UCSD-AML1 (cell line): Measurements from ENCODE around the gene TUBB4A.

Experiments used
- DNase-seq: peaks from one replicate; lab custom pipeline; 2025; ENCODE audit not compliant: unreplicated experiment; lab: John Stamatoyannopoulos, UW

TUBB4A gene

DNA sequence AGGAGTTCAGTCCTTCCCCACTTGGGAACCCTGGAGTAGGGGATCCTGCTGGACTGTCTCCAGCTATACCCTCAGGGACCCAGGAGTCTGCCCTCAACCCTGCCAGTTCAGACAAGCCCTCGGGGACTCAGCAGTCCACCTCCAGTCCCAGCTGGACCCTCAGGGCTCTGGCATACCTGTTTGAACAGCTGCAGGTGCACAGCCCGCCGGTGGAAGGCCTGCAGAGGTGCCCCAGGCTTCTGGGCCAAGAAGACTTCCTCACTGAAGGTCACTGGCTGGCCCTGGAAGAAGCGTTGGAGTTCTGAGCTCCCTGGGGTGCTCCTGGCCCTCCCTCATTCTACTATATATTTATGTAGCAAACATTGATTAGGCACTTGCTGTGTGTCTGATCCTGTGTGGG, 29.4 kb downstream of the TUBB4A start:
- DNase-seq, result no peak

DNA sequence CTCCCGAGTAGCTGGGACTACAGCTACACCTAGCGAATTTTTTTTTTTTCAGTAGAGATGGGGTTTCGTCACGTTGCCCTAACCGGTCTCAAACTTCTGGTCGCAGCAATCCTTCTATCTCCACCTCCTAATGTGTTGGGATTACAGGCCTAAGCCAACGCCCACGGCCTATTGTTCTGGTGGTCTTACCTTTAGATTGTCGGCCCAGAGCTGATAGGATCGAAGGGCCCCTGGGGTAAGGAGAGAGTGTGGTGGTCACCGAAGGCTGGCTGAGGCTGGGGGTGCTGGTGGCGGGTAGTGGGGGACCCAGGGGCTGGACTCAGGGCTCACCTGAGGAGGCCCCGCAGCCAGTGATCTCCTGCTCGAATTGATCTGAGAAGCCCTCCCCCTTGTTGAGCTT, 31.0 kb downstream of the TUBB4A start:
- no peak for DNase-seq

DNA sequence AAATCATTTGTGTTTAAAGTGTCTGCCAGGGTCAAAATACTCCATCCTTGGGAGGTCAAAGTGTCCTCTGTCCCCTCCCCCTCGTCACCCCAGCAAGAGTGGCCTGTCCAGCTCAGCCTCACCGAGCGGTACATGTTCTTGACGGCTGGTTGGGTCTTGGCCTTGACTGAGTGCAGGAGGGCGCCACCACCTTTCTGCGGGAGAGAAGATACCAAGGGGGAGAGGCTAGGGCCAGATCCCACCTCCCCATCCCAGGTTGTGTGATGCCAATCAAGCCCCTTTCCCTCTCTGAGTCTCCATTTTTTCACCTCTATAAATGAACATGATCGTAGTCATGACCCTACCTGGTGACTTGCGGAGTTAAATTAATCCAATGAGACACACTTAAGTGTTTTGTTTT, 31.9 kb downstream of the TUBB4A start:
- DNase-seq, result no peak

DNA sequence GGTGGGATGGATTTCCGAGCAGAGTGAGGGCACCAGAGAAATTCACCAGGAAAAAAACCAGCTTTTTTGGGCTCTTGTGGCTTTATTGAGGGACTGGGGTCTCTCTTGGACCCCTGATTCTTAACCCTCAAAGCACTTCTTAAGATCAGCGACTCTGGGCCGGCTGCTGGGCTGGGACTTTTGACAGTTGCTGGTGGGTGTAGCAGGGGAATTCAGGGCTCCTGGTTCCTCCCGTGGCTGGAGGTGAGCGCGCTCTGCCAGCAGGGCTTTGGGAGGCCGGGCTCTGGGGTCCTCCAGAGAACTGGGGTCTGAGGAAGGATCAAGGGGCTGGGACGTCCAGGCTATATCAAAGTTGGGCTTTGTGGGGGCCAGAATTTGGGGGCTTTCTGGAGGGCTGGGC, 34.7 kb downstream of the TUBB4A start:
- no peak for DNase-seq

DNA sequence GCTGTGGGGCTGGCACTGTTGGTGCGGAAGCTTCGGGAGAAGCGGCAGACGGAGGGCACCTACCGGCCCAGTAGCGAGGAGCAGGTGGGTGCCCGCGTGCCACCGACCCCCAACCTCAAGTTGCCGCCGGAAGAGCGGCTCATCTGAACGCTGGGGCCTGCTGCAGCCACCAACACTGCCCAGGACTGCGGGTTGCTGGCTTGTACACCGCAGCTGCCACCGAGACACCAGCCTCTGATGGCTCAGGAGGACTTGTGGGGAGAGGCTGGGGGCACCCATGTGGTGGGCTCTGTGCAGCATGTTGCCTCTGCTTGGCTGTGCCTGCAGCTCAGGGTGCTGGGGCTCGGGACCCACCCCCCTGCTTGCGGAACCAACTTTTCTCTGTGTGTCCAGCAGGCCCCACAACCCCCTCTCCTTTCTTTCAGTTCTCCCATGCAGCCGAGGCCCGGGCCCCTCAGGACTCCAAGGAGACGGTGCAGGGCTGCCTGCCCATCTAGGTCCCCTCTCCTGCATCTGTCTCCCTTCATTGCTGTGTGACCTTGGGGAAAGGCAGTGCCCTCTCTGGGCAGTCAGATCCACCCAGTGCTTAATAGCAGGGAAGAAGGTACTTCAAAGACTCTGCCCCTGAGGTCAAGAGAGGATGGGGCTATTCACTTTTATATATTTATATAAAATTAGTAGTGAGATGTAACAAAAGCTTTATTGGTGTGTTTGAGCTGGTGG, 35.4 kb downstream of the TUBB4A start:
- no peak for DNase-seq

DNA sequence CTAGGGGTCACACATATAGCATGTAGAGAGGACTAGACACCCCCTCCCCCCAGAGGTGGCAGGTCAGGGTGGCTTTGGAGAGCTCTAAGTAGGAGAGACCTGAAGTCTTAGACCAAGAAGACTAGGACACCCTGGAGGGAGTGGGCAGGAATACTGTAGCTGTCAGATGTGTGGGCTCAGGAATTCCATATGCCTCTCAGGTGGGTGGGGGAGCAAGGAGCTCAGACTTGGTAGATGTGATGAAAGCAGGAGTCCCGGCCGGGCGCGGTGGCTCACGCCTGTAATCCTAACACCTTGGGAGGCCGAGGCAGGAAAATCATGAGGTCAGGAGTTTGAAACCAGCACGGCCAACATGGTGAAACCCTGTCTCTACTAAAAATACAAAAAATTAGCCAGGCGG, 36.4 kb downstream of the TUBB4A start:
- DNase-seq, result no peak

DNA sequence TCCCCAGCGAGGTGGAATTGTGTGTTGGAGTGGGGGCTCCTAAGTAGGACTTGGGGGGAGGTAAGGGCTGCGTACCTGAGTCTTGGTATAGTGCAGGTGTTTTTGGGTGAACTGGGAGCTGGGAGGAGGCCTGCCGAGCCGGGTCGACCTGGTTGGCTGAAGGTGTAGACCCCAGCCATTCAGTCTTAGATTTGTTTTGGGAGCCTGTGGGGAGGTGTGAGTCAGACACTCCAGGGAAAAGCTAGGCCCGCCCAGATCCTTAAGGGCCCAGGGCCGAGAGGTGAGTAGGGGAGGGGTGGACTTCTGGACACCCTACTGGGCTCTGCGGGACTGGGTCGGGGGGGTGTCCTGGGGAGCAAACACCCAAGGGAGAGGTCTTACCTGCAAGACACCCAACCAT, 37.1 kb downstream of the TUBB4A start:
- no peak for DNase-seq

DNA sequence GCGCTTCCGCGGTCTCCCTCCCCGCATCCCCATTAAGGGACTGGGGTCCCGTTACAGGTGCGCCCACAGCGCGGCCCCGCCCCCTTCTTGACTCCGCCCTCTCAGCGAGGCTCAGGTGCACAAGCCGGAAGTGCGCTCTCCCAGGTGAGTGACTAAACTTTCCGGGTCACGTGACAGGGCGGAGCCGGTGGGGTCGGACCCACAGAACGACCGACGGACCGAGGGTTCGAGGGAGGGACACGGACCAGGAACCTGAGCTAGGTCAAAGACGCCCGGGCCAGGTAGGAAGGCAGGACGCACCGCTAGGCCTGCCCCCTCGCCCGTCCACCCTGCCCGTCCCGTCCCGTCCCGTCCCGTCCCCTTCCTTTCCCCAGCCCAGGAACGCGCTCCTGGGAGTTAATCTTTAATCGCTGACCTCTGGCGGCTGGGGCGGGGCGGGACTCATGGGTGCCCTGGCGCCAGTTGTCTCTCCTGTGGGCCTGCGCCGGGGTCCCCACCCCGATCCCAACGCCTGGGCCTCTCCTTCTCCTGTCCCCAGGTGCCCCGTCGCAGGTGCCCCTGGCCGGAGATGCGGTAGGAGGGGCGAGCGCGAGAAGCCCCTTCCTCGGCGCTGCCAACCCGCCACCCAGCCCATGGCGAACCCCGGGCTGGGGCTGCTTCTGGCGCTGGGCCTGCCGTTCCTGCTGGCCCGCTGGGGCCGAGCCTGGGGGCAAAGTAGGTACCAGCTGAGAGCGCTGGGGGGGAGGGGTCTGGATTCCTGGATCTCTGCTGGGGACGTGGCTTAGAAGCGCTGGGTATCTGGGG, 37.8 kb downstream of the TUBB4A start, which contains the start of gene CRB3:
CRB3 (plus strand) TSS at position 202 of the 804 bp plus-strand sequence; CDS start at position 633, 431 bp downstream.
- no peak for DNase-seq

DNA sequence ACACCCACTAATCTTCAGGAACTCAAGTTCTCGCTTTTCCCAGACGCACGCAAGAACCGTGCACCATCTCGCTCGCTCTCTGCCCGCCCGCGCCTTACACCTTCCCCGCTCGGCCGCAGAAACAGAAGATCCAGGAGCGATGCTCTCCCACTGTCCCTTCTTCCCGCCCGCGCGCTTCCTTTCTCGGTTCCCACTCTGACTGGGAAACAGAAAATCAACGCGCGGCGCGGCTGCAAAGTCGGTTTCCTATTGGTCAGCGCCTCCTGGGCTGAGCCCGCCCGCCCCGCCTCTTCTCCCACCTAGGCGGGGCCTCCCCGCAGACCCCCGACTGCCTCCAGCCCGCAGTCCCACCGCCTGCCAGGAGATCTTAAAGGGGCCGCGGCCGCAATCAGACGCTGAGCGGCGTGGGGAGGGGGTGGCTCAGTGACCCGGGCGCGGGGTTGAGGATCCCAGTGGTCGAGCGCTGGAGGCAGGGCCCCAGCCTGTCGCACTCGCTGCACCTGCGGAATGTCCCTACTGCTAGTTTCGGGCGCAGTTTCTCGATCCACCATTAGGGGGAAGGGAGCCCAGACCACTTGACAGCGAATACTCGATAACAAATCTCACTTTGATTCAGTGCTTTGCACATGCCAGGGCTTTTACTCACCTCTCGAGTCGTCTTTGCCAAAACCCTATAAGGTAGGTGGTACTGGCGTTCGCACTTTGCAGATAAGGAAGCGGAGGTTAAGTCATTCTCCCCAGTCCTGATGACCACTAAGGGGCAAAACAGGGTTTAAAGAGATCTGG, 41.8 kb downstream of the TUBB4A start:
- peak; percentile 97 for DNase-seq

DNA sequence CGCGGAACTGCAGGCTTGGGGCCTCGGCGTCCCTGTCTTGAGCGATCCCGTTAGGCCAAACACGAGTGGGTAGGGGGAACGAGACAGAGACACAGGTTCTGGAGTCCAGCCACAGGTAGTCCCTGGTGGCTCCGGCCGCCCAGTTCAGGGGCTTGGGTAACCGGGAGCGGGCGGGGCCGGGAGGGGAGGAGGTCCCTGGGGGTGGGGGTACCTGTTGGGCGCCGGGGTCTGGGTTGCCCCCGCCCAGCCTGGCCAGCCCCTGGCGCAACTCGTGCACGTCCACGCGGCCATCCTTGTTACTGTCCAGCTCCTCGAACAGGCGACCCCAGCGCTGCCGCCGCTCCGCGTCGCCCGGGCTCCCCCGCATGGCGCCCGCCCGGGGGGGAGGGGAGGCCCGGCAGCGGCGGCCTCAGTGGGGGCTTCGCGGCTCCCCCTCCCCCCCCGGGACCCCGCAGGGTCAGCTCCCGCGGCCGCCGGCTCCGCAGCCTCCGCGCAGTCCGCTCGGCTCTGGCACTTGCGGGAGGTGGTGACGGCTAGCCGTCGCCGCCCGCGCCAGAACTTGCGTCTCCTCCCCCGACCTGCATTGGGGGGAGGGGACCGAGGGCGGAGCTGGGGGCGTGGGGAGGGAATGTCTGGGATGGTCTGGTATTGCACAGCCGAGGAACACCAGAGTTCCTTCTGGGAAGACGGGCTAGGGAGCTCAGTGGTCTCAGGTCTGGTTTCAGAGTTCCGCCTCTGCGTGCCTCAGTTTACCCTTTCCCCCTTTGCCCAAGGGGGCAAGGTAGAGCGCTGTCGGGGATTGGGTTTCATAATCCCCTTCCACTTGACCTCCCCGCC, 42.6 kb downstream of the TUBB4A start, which contains the start of gene SLC25A23:
SLC25A23 (minus strand) TSS at position 531 of the 837 bp plus-strand sequence; CDS start at position 367, 164 bp downstream.
- peak; percentile 79 for DNase-seq

DNA sequence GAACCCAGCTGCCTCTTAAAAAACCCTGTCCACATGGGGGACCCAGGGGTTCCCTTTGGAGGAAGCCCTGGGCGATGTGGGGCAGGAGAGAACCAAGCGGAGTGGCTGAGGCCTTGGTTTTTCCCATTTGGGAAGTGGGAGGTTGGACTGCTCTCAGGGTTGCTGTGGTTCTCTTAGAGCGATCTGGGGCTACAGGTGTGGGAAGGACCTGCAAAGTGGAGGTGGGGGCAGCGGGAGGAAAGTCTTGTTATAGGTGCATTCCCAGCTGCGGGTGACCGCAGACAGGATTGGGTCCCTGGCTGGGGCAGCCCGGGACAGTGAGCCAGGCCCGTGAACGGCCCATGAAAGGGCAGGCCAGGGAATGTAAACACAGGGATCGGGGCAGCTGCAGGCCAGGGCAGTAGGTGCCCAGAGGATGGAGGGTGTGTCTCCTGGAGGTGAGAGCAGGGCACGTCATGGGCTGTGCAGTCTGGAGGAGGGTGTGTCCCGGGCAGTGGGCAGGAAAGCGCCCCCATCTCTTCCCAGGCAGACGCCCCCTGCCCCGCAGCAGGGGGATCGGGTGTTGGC, 43.3 kb downstream of the TUBB4A start:
- DNase-seq, result no peak

DNA sequence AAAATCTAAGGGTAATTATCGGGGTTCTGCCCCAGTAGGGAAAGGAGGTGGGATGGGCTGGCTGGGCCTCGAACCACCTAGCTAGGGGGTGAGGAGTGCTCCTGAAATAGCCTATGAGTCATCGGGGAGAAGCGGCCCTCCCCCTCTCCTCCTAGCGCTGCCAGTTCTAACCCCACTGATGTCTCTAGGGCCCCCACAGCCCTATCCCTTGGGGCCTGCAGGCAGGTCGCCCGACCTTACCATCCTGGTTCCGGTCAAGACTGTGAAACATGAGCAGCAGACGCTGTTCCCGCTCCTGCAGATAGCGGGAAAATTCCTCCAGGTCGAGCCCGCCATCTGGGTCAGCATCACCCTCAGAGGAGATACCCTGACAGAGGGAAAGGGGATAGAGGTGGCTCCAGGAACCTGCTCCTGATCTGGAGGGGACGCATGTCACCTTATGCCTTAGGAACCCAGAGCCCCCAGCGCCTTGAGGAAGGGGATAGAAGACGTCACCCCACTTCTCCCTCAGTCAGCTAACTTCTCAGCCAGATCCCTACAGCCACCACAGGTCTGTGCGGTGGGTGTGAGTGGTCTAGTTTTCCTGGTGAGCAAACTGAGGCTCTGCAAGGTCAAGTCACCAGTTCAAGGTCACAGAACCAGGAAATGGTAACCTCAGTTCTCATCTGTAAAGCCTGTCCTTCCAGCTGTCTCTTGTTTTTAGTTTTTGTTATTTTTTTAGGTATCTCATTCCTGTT, 44.0 kb downstream of the TUBB4A start:
- DNase-seq, result no peak

DNA sequence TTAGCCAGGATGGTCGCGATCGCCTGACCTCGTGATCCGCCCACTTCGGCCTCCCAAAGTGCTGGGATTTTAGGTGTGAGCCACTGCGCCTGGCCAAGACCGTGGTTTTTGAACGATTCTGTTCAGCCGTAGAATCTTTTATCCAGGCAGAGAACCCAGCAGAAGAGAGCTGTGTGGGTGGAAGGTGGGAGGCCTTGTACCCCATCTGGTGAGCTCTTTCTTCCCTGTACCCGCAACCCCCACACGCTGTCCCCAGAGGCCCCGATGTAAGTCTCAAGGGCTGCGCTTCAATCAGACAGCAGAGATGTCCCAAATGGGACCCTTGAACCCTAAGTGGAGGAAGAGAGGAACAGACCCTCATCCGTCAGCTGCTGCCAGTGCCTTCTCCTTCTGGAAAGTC, 46.2 kb downstream of the TUBB4A start:
- no peak for DNase-seq

DNA sequence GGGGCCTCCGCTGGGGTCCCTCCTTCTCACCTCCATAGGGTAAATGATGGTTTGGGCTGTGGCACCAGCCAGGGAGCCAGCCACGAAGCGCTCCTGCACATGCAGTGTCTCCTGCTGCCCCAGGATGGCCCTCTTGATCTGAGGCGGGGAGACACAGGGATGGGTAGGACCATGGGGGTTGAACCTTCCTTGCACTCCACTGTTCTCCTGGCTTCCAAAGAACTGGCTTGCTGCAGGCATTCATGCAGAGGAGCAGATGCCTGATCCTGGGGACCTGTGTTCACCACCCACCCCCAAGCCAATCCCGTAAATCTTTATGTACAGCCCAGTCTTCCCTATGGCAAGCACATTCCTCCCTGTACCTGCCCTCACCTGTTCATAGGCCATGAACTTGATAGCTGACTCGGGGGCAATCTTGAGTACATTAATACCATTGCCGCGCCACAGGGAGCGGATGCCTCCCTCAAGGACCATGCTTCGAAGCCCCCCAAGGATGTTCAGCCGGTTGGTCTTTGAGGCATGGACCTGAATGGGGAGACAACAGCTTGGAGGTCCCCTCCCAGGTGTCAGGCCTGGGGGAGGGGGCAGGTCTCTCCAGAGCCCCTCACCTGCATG, 48.1 kb downstream of the TUBB4A start:
- DNase-seq, result no peak

DNA sequence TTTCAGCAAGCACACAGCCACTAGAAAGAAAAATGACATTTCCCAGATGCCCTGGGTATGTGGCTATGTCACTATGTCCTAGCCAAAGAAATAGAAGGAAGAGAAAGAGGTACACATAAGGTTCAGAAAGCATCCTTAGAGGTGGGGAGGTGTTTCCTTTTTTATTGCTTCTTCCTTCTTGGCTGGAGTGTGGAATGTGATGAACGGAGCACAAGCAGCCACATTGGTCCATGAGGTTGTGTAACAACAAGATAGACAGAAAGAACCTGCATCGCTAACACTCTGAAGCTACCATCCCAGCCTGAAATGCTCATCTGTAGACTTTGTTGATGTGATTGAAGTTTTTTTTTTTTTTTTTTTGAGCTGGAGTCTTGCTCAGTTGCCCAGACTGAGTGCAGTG, 49.2 kb downstream of the TUBB4A start:
- DNase-seq, result no peak

DNA sequence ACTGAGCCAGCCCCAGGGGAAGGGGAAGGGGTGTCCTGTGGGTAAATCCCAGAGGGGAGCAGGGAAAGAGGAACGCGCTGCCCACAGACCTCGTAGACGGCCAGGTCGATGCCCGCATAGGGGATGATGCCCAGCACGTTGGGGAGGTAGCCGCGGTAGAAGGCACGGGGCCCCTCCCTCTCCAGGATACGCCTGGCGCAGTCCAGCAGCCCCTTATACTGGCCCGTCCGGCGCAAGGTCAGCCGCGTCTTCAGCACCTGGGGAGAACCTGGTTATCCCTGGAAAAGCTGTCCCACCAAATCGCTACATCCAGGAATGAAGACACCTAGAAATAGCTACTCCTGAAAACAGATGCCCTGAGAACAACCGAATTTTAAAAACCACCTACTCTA, 49.9 kb downstream of the TUBB4A start:
- DNase-seq, result no peak

DNA sequence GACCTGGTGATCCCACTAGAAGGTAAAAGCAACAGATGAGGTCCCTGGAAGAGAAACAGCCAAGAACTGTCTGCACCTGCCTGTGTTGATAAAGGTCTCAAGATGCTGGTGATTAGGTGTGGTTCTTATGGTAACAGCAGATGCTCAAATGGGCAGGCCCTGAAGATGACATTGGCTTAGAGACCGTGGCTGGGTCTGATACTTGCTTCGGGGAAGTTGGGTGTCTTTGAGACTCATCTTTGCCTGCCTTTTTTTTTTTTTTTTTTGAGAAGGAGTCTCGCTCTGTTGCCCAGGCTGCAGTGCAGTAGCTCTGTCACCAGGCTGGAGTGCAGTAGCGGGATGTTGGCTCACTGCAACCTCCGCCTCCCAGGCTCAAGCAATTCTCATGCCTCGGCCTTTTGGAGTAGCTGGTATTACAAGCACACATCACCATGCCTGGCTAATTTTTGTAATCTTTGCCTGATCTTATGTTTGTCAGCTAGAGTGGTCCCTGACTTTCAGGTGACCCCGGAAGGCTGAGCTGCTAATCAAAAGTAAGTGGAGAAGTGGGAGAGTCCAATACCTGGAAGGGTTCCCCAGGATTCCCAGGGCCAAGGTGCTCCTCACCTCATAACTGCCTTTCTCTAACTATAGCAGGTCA, 50.4 kb downstream of the TUBB4A start:
- DNase-seq, result no peak

DNA sequence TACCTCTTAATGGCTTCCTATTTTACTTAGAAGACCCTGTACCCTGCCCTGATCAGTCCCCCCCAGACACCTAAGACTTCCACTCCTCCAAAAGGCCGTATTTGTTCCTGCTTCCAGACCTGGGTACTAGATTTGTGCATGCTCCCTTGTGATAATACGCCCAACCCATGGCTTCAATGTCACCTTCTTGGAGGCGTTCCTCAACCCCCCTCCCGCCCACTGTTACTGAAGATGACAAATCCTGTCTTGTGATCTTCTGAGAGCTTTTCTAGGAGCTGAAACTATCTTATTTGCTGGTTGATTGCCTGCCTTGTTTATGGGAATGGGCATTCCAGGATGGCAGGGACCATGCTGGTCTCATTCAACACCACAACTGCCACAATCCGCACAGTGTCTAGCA, 51.9 kb downstream of the TUBB4A start:
- DNase-seq, result no peak

DNA sequence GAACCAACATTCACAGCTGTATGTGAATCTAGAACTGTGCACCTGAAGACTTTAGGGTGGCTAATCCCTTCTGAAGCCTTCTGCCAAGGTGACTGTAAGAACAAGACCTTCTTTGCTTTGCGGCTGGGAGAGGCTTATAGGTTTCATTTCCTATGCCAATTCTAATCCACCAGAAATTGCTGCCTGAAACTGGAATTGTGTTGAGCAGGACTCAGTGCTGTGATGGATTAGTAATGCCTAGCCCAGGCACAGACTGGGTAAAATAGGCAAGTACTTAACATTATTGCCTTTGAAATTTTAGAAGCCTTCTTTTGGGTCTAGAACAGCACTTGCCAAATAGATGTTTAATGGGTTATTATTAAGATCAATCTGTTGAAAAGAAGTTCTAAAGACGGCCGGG, 54.1 kb downstream of the TUBB4A start:
- no peak for DNase-seq
